Calu3 (cell line): ENCODE results near the gene CNTD1. TPM values are rescaled to one million over a fixed set of nuclear protein-coding genes. Genes with fewer than 3 reads are reported as not detected.

Experiments
- BruUV-seq: library from RNA; stranded (reverse); fragments of 400-500 nt; replicated peaks from 2 replicates; lab custom pipeline; 2021; lab: Mats Ljungman, UMichigan
- CTCF ChIA-PET: fragments of 300-600 bp; sonication (Branson Sonifier 250); formaldehyde crosslinking; loops from one replicate; lab custom pipeline; 2022; ENCODE audit warnings: antibody characterized with exemption; lab: Charles Lee
- DNase-seq: peaks from one replicate; pipeline ENCODE4 v3.0.0; 2022
- H3K27ac Mint-ChIP-seq: one replicate; pipeline ENCODE4 v1.8.0; 2022; ENCODE audit warnings: mixed read lengths; ENCODE audit not compliant: unreplicated experiment
- H3K27me3 Mint-ChIP-seq: one replicate; pipeline ENCODE4 v1.8.0; 2022; ENCODE audit warnings: mixed read lengths; ENCODE audit not compliant: unreplicated experiment
- H3K36me3 Mint-ChIP-seq: one replicate; pipeline ENCODE4 v1.8.0; 2022; ENCODE audit warnings: mild to moderate bottlenecking, moderate library complexity, mixed read lengths; ENCODE audit not compliant: insufficient read depth, unreplicated experiment
- H3K4me1 Mint-ChIP-seq: one replicate; pipeline ENCODE4 v1.8.0; 2022; ENCODE audit warnings: mild to moderate bottlenecking, low read depth, mixed read lengths; ENCODE audit not compliant: unreplicated experiment
- H3K4me3 Mint-ChIP-seq: one replicate; pipeline ENCODE4 v1.8.0; 2022; ENCODE audit warnings: mild to moderate bottlenecking, low read depth, moderate library complexity, mixed read lengths; ENCODE audit not compliant: unreplicated experiment
- H3K9me3 Mint-ChIP-seq: one replicate; pipeline ENCODE4 v1.8.0; 2022; ENCODE audit warnings: low read depth, mixed read lengths; ENCODE audit not compliant: unreplicated experiment
- CTCF ChIP-seq: fragments of 200-600 bp; IDR thresholded peaks from one replicate; pipeline ENCODE4 v1.8.0; 2022; ENCODE audit warnings: antibody characterized with exemption; ENCODE audit not compliant: unreplicated experiment
- intact Hi-C: fragments of 100-400 bp; cut with micrococcal nuclease; formaldehyde crosslinking; loops from one replicate; pipeline ENCODE4 v1.10.0; 2022; ENCODE audit not compliant: unreplicated experiment
- total RNA-seq: library from RNA; stranded (reverse); gene quantifications from 2 replicates; pipeline ENCODE4 v1.2.3, GENCODE V29; 2022

Gene CNTD1
- total RNA-seq, 1 experiment from 2014 or later, result 0.54 TPM

GRCh38 chr17:42817866-42818265, 19.2 kb downstream of the CNTD1 start:
- CTCF ChIA-PET, result no interaction called here

GRCh38 chr17:42818379-42818778, 19.7 kb downstream of the CNTD1 start:
- Mint-ChIP-seq H3K27me3 (no peaks in the 10 kb centered on the region), H3K36me3 (peaks cover 73% of the 10 kb centered on the region), H3K4me1 (peaks cover 6% of the 10 kb centered on the region), H3K4me3 (no peak overlapping the region), H3K9me3 (no peaks in the 10 kb centered on the region), H3K27ac (no peak overlapping the region)
- no peak for TF ChIP-seq CTCF
- BruUV-seq, result no TSS peak
- no peak for DNase-seq
- intact Hi-C loops, result no loop called here
- CTCF ChIA-PET, result interaction anchor here (0.6 kb wide), 1 partner anchor 240 kb away, joined by 4 read pairs; no protein-coding TSS in a partner anchor

More at GRCh38 chr17:42817866-42818265, 19.2 kb downstream of the CNTD1 start:
- no peak for TF ChIP-seq CTCF
- Mint-ChIP-seq H3K27ac (no peak overlapping the region), H3K4me3 (no peak overlapping the region), H3K27me3 (no peaks in the 10 kb centered on the region), H3K4me1 (peaks cover 6% of the 10 kb centered on the region), H3K36me3 (peaks cover 73% of the 10 kb centered on the region), H3K9me3 (no peaks in the 10 kb centered on the region)
- BruUV-seq, result no TSS peak
- intact Hi-C loops, result no loop called here
- no peak for DNase-seq

GRCh38 chr17:42819939-42820535, 21.4 kb downstream of the CNTD1 start:
- no peaks in the 10 kb centered on the region for H3K27me3 Mint-ChIP-seq
- peaks cover 73% of the 10 kb centered on the region for H3K36me3 Mint-ChIP-seq
- intact Hi-C loops, result no loop called here
- no peak overlapping the region for H3K27ac Mint-ChIP-seq
- H3K9me3 Mint-ChIP-seq, result no peaks in the 10 kb centered on the region
- no TSS peak for BruUV-seq
- H3K4me1 Mint-ChIP-seq, result peaks cover 6% of the 10 kb centered on the region
- CTCF ChIA-PET, result interaction anchor here (1.0 kb wide), 3 partner anchors 22 to 178 kb away, joined by 3 to 6 read pairs (median 5); partner anchors contain the start of genes CNTD1, COA3 and RPL27
- H3K4me3 Mint-ChIP-seq, result no peak overlapping the region
- DNase-seq, result peak; percentile 83
- TF ChIP-seq CTCF, result peak; percentile 84

- TF ChIP-seq CTCF, result no peak
- no peak for DNase-seq
- no TSS peak for BruUV-seq
- Mint-ChIP-seq H3K36me3 (peaks cover 73% of the 10 kb centered on the region), H3K4me1 (peaks cover 6% of the 10 kb centered on the region), H3K4me3 (peak overlapping the region; percentile 11), H3K27ac (no peak overlapping the region), H3K27me3 (no peaks in the 10 kb centered on the region), H3K9me3 (no peaks in the 10 kb centered on the region)
- intact Hi-C loops, result no loop called here
- CTCF ChIA-PET, result interaction anchor here (0.6 kb wide), 1 partner anchor 227 kb away, joined by 5 read pairs; no protein-coding TSS in a partner anchor
Observed at GRCh38 chr17:42821176-42821575, 22.5 kb downstream of the CNTD1 start.
